MM.1S (cell line): ENCODE measurements around the gene ZBTB38.

Source experiments
- DNase-seq: peaks from one replicate; pipeline ENCODE4 v3.0.0-alpha.2; 2015
- H2AFZ ChIP-seq: fragments of 300-600 bp; sonication (generic); 2 replicates; pipeline ENCODE4 v1.6.0; 2016; ENCODE audit warnings: antibody characterized with exemption, low read length
- H3F3A ChIP-seq: fragments of 300-600 bp; sonication (generic); 2 replicates; pipeline ENCODE4 v1.6.1; 2016; ENCODE audit warnings: mild to moderate bottlenecking, antibody characterized with exemption, low read length, moderate library complexity, mixed read lengths; ENCODE audit not compliant: insufficient read depth
- H3K27ac ChIP-seq: fragments of 300-600 bp; sonication (generic); 2 replicates; pipeline ENCODE4 v1.5.1; 2016; ENCODE audit warnings: mild to moderate bottlenecking, low read length
- H3K27me3 ChIP-seq: fragments of 300-600 bp; sonication (generic); replicated peaks from 2 replicates; pipeline ENCODE4 v1.6.0; 2016; ENCODE audit warnings: low read length; ENCODE audit not compliant: insufficient read depth
- H3K36me3 ChIP-seq: fragments of 300-600 bp; sonication (generic); replicated peaks from 2 replicates; pipeline ENCODE4 v1.6.1; 2016; ENCODE audit warnings: mild to moderate bottlenecking, low read length, mixed read lengths; ENCODE audit not compliant: insufficient read depth
- H3K4me1 ChIP-seq: fragments of 300-600 bp; sonication (generic); 2 replicates; pipeline ENCODE4 v1.6.1; 2016; ENCODE audit warnings: low read length, mixed read lengths
- H3K4me2 ChIP-seq: fragments of 300-600 bp; sonication (generic); 2 replicates; pipeline ENCODE4 v1.6.0; 2016; ENCODE audit warnings: low read depth, low read length
- H3K4me3 ChIP-seq: fragments of 300-600 bp; sonication (generic); 2 replicates; pipeline ENCODE4 v1.5.1; 2016; ENCODE audit warnings: low read length, mixed read lengths
- H3K79me2 ChIP-seq: fragments of 300-600 bp; sonication (generic); 2 replicates; pipeline ENCODE4 v1.6.1; 2016; ENCODE audit warnings: mixed run types, low read length, mixed read lengths
- H3K9ac ChIP-seq: fragments of 300-600 bp; sonication (generic); 2 replicates; pipeline ENCODE4 v1.6.1; 2016; ENCODE audit warnings: low read length, mixed read lengths
- H3K9me2 ChIP-seq: fragments of 300-600 bp; sonication (generic); replicated peaks from 2 replicates; pipeline ENCODE4 v1.6.1; 2016; ENCODE audit warnings: mild to moderate bottlenecking, low read length, mixed read lengths; ENCODE audit not compliant: insufficient read depth
- H3K9me3 ChIP-seq: fragments of 300-600 bp; sonication (generic); replicated peaks from 2 replicates; pipeline ENCODE4 v1.6.1; 2016; ENCODE audit warnings: mild to moderate bottlenecking, low read length, mixed read lengths; ENCODE audit not compliant: insufficient read depth
- H4K20me1 ChIP-seq: fragments of 300-600 bp; sonication (generic); 2 replicates; pipeline ENCODE4 v1.6.1; 2016; ENCODE audit warnings: mild to moderate bottlenecking, low read length, moderate library complexity, mixed read lengths; ENCODE audit not compliant: insufficient read depth
- EZH2 ChIP-seq: fragments of 300-600 bp; sonication (generic); optimal IDR thresholded peaks from 2 replicates; pipeline ENCODE3; 2017; ENCODE audit warnings: low read depth, mild to moderate bottlenecking, antibody characterized with exemption, low read length, mixed read lengths
- EZH2phosphoT487 ChIP-seq: fragments of 300-600 bp; sonication (generic); IDR thresholded peaks from 2 replicates; pipeline ENCODE4 v1.6.1; 2018; ENCODE audit warnings: antibody characterized with exemption, low read length
- TF ChIP-seq, protein P1 (sequence below): fragments of 300-600 bp; sonication (generic); IDR thresholded peaks from 2 replicates; pipeline ENCODE4 v1.5.1; 2016; ENCODE audit warnings: antibody characterized with exemption, low read length, mixed read lengths

ZBTB38 gene

GRCh38 chr3:141368925-141369794, 856 bp downstream of the ZBTB38 start:
- Histone ChIP-seq H3K27ac (peak overlapping the region; percentile 56; the same call in 1 of the 2 replicates), H3K9me3 (no peaks in the 10 kb centered on the region), H3K79me2 (peaks cover 38% of the 10 kb centered on the region), H3K4me3 (no peak overlapping the region), H2AFZ (no peak overlapping the region), H3K9me2 (no peaks in the 10 kb centered on the region), H3K9ac (no peak overlapping the region; the same call in 1 of the 2 replicates), H3F3A (peaks cover 41% of the 10 kb centered on the region), H3K27me3 (no peaks in the 10 kb centered on the region), H4K20me1 (no peaks in the 10 kb centered on the region), H3K36me3 (no peaks in the 10 kb centered on the region), H3K4me2 (peak overlapping the region; percentile 19), H3K4me1 (peaks cover 61% of the 10 kb centered on the region)
- TF ChIP-seq EZH2phosphoT487 (no peak), EZH2 (no peak)
- TF ChIP-seq, protein P1, sequence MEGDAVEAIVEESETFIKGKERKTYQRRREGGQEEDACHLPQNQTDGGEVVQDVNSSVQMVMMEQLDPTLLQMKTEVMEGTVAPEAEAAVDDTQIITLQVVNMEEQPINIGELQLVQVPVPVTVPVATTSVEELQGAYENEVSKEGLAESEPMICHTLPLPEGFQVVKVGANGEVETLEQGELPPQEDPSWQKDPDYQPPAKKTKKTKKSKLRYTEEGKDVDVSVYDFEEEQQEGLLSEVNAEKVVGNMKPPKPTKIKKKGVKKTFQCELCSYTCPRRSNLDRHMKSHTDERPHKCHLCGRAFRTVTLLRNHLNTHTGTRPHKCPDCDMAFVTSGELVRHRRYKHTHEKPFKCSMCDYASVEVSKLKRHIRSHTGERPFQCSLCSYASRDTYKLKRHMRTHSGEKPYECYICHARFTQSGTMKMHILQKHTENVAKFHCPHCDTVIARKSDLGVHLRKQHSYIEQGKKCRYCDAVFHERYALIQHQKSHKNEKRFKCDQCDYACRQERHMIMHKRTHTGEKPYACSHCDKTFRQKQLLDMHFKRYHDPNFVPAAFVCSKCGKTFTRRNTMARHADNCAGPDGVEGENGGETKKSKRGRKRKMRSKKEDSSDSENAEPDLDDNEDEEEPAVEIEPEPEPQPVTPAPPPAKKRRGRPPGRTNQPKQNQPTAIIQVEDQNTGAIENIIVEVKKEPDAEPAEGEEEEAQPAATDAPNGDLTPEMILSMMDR, result no peak
- peak; percentile 5 for DNase-seq

- Histone ChIP-seq H3F3A (peaks cover 50% of the 10 kb centered on the region), H3K79me2 (peaks cover 46% of the 10 kb centered on the region), H2AFZ (no peak overlapping the region), H3K27me3 (no peaks in the 10 kb centered on the region), H3K4me2 (peak overlapping the region; percentile 19; the same call in 1 of the 2 replicates), H3K4me3 (no peak overlapping the region), H3K4me1 (peaks cover 70% of the 10 kb centered on the region), H3K27ac (peak overlapping the region; percentile 56; the same call in 1 of the 2 replicates), H3K9me2 (no peaks in the 10 kb centered on the region), H3K9me3 (no peaks in the 10 kb centered on the region), H4K20me1 (no peaks in the 10 kb centered on the region), H3K9ac (peak overlapping the region; percentile 37; the same call in 1 of the 2 replicates), H3K36me3 (no peaks in the 10 kb centered on the region)
- DNase-seq, result peak; percentile 95
- TF ChIP-seq, protein P1, result peak; percentile 69
- no peak for TF ChIP-seq EZH2
Measured at GRCh38 chr3:141370065-141370533, 1.8 kb downstream of the ZBTB38 start.

DNA sequence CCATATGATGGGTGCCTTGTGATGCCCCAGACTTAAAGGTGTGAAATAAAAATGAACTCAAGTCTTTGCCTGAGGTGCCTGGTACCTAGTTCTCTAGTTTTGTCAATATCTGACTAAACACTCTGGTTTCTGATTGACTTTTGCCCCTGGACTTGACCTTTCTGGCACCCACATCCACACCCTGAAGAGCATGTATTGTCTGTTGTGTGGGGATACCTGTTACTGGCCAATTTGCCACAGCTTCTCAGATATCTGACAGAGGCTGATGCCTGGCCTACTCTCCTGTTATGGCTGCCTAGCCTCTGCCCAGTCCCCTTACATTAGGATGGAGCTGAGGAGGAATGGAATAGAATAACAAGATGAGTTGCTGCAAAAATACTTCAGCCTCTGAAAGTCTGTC, 3.6 kb downstream of the ZBTB38 start:
- Histone ChIP-seq H3K27me3 (no peaks in the 10 kb centered on the region), H3K79me2 (peaks cover 63% of the 10 kb centered on the region), H3K36me3 (no peaks in the 10 kb centered on the region), H2AFZ (no peak overlapping the region), H3K4me3 (no peak overlapping the region), H3F3A (peaks cover 48% of the 10 kb centered on the region), H3K9ac (peak overlapping the region; percentile 2; the same call in 1 of the 2 replicates), H3K27ac (peak overlapping the region; percentile 94; the same call in 1 of the 2 replicates), H3K4me2 (no peak overlapping the region), H3K9me3 (no peaks in the 10 kb centered on the region), H4K20me1 (no peaks in the 10 kb centered on the region), H3K9me2 (no peaks in the 10 kb centered on the region), H3K4me1 (peaks cover 82% of the 10 kb centered on the region)
- TF ChIP-seq EZH2 (no peak), EZH2phosphoT487 (no peak)
- TF ChIP-seq, protein P1, result no peak
- DNase-seq, result peak; percentile 7
